K562 (cell line): ENCODE results near the gene C19orf67. TPM values are rescaled to one million over a fixed set of nuclear protein-coding genes. Genes with fewer than 3 reads are reported as not detected.

Experiments used
- CAMTA2 ChIP-seq: fragments of 250-450 bp; sonication (Bioruptor Pico); conservative IDR thresholded peaks from 2 replicates; pipeline ENCODE4 v1.5.1; 2022
- CREB1 ChIP-seq, 2 experiments: sonication (generic) in 1 of 2; formaldehyde crosslinking in 1 of 2; IDR thresholded peaks; 2 replicates each; pipeline versions ENCODE4 v1.6.1 to v1.8.0; 2012 to 2022; ENCODE audit warnings: inconsistent platforms in 1 of 2, mild to moderate bottlenecking in 1 of 2, missing genetic modification reagents in 1 of 2, moderate library complexity in 1 of 2
- CREM ChIP-seq: IDR thresholded peaks from 2 replicates; pipeline ENCODE4 v1.6.1; 2014; ENCODE audit warnings: antibody characterized with exemption, low read depth
- FOXA3 ChIP-seq, 2 experiments: fragments of 450-650 bp in 1 of 2; sonication (generic) in 1 of 2; formaldehyde crosslinking; IDR thresholded peaks in 1 of 2; conservative IDR thresholded peaks in 1 of 2; 2 replicates each; pipeline versions ENCODE4 v1.4.0 to v1.8.0; 2020 to 2022; ENCODE audit warnings: mild to moderate bottlenecking in 2 of 2, missing genetic modification reagents in 1 of 2
- GTF2B ChIP-seq: IDR thresholded peaks from 2 replicates; pipeline ENCODE4 v1.6.1; 2011; ENCODE audit not compliant: insufficient read length; ENCODE audit errors: extremely low read depth
- KAT8 ChIP-seq: fragments of 450-650 bp; IDR thresholded peaks from 2 replicates; pipeline ENCODE4 v1.6.1; 2016; ENCODE audit warnings: low read depth, mild to moderate bottlenecking
- MAZ ChIP-seq, 2 experiments: fragments of 450-650 bp in 1 of 2; sonication (generic) in 1 of 2; formaldehyde crosslinking; IDR thresholded peaks in 1 of 2; conservative IDR thresholded peaks in 1 of 2; 2 replicates each; pipeline versions ENCODE4 v1.4.0 to v1.5.0; 2020; ENCODE audit warnings: mild to moderate bottlenecking in 1 of 2, missing genetic modification reagents in 1 of 2
- MBD2 ChIP-seq: sonication (generic); IDR thresholded peaks from 2 replicates; pipeline ENCODE4 v1.6.1; 2016; ENCODE audit warnings: low read depth, borderline replicate concordance
- MED1 ChIP-seq: sonication (generic); formaldehyde crosslinking; IDR thresholded peaks from 2 replicates; pipeline ENCODE4 v1.8.1; 2023; ENCODE audit warnings: missing genetic modification reagents, borderline replicate concordance
- NFE2L1 ChIP-seq: fragments of 450-650 bp; IDR thresholded peaks from 2 replicates; pipeline ENCODE4 v1.6.1; 2016; ENCODE audit warnings: missing genetic modification characterization, low read depth, mild to moderate bottlenecking, missing compliant biosample characterization, moderate library complexity, borderline replicate concordance
- SRF ChIP-seq, 2 experiments: fragments of 250-450, 450-650 bp in 1 of 2; sonication (Bioruptor Pico) in 1 of 2; sonication (generic) in 1 of 2; formaldehyde crosslinking; IDR thresholded peaks; 2 replicates each; pipeline versions ENCODE4 v1.5.0 to v1.5.1; 2020 to 2022; ENCODE audit warnings: mild to moderate bottlenecking in 1 of 2, missing genetic modification reagents in 1 of 2
- THAP12 ChIP-seq: fragments of 250-450 bp; sonication (Bioruptor Pico); IDR thresholded peaks from 2 replicates; pipeline ENCODE4 v1.9.0; 2021; ENCODE audit warnings: mild to moderate bottlenecking, inconsistent platforms
- ZBTB5 ChIP-seq: fragments of 450-650 bp; IDR thresholded peaks from 2 replicates; pipeline ENCODE4 v1.6.1; 2017; ENCODE audit warnings: antibody characterized with exemption
- ZBTB7A ChIP-seq: IDR thresholded peaks from 2 replicates; pipeline ENCODE4 v1.6.1; 2011; ENCODE audit warnings: low read depth, mild to moderate bottlenecking, low read length, moderate library complexity, borderline replicate concordance; ENCODE audit not compliant: control insufficient read depth
- ZNF253 ChIP-seq: fragments of 250-450 bp; sonication (Bioruptor Pico); conservative IDR thresholded peaks from 2 replicates; pipeline ENCODE4 v1.6.1; 2021; ENCODE audit warnings: mild to moderate bottlenecking
- ZNF507 ChIP-seq: conservative IDR thresholded peaks from 2 replicates; pipeline ENCODE4 v1.6.1; 2017; ENCODE audit warnings: missing genetic modification characterization, missing compliant biosample characterization
- ZNF511 ChIP-seq: sonication (generic); formaldehyde crosslinking; IDR thresholded peaks from 2 replicates; pipeline ENCODE4 v1.8.0; 2022; ENCODE audit warnings: mild to moderate bottlenecking, missing genetic modification reagents
- ZNF655 ChIP-seq: fragments of 250-450 bp; sonication (Bioruptor Pico); IDR thresholded peaks from 2 replicates; pipeline ENCODE4 v1.5.0; 2021
- polyA plus RNA-seq, 8 experiments: library from polyadenylated mRNA; depleted of rRNA in 4 of 8; stranded (reverse) in 5 of 8; unstranded in 3 of 8; fragments of >200 nt; fragmentation: Nextera tagmentation in 2 of 8; fragmentation: Illumina TruSeq in 1 of 8; extraction: Ambion mirVana in 2 of 8; extraction: Trizol in 1 of 8; gene quantifications; 2 replicates each; pipeline versions ENCODE4 v1.2.1 to v1.2.3, GENCODE V29; 2011 to 2014; ENCODE audit warnings: inconsistent platforms in 1 of 8, missing spikeins in 1 of 8
- total RNA-seq, 7 experiments: library from RNA; depleted of rRNA in 6 of 7; stranded (reverse); fragments of >200 nt in 6 of 7; fragmentation: Illumina TruSeq in 2 of 7; extraction: Trizol in 2 of 7; gene quantifications; 2 replicates each; pipeline versions ENCODE4 v1.2.1 to v1.2.3, GENCODE V29; 2011 to 2021; ENCODE audit warnings: low replicate concordance in 1 of 7

Gene C19orf67
- total and polyA plus RNA-seq, 9 of the 15 experiments (the other 6 are each of a cell fraction or from before 2014, with no cell fraction given) = 0.29 to 1.8 (median 0.51) TPM; not detected in 3

GRCh38 chr19:14072535-14073260 is 12.9 kb downstream of the C19orf67 start, which contains the start of gene MISP3 (continued):
- TF ChIP-seq MED1 (CRISPR knock-in tag) = no peak
- TF ChIP-seq NFE2L1 (tag) = no peak
- TF ChIP-seq ZNF253 = no peak
- no peak for TF ChIP-seq THAP12 (CRISPR knock-in tag)
- TF ChIP-seq MAZ (CRISPR knock-in tag; conservative IDR thresholded peaks at IDR 0.05 in 1 of 2, IDR thresholded peaks at IDR 0.05 in 1 of 2) = peak in 1 of 2 experiments; percentile 22; a peak in 1 of 4 replicates
- no peak for TF ChIP-seq KAT8
- no peak for TF ChIP-seq SRF (CRISPR knock-in tag; IDR thresholded peaks at IDR 0.05)
- no peak for TF ChIP-seq CREB1 (IDR thresholded peaks at IDR 0.05)
- no peak for TF ChIP-seq CREB1 (CRISPR knock-in tag; IDR thresholded peaks at IDR 0.05)
- no peak for TF ChIP-seq MBD2
- no peak for TF ChIP-seq CAMTA2 (CRISPR knock-in tag)
- no peak for TF ChIP-seq ZBTB5
- no peak for TF ChIP-seq ZNF507 (tag)
- no peak for TF ChIP-seq ZBTB7A
- TF ChIP-seq FOXA3 (CRISPR knock-in tag; conservative IDR thresholded peaks at IDR 0.05 in 1 of 2, IDR thresholded peaks at IDR 0.05 in 1 of 2) = no peak
- TF ChIP-seq ZNF511 (CRISPR knock-in tag) = no peak
- TF ChIP-seq ZNF655 (CRISPR knock-in tag) = no peak
- no peak for TF ChIP-seq CREM
- no peak for TF ChIP-seq GTF2B
